ENCODE data around the gene PIEZO1.
"Not testable (repeated sequence)": the region's sequence is repeated elsewhere in the genome, so short reads cannot be mapped to it uniquely, and the experiment has no call there.

Gene PIEZO1

GRCh38 chr16:88685156-88686061, 99.6 kb downstream of the PIEZO1 start:
- DNase-seq, result peak; percentile 17

DNA sequence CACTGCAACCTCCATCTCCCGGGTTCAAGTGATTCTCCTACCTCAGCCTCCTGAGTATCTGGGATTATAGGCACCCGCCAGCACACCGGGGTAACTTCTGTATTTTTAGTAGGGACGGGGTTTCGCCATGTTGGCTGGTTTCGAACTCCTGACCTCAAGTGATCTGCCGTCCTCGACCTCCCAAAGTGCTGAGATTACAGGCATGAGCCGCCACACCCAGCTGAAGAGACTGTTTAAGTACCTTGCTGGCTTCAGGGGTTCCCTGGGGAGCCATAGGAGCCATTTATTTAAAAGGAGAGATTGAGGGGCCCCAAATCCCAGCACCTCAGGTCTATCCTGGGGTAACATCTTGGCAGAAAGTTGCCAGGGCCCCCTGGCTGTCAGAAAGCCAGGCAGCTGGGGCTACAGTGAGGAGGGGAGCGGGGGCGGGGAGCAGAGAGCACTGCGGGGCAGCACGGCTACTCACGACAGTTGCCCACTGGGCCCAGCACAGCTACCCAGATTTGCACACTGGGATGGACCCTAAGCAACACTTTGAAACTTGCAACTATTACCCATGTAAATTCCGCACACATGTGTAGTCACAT, 100.4 kb downstream of the PIEZO1 start:
- DNase-seq, result no peak

DNA sequence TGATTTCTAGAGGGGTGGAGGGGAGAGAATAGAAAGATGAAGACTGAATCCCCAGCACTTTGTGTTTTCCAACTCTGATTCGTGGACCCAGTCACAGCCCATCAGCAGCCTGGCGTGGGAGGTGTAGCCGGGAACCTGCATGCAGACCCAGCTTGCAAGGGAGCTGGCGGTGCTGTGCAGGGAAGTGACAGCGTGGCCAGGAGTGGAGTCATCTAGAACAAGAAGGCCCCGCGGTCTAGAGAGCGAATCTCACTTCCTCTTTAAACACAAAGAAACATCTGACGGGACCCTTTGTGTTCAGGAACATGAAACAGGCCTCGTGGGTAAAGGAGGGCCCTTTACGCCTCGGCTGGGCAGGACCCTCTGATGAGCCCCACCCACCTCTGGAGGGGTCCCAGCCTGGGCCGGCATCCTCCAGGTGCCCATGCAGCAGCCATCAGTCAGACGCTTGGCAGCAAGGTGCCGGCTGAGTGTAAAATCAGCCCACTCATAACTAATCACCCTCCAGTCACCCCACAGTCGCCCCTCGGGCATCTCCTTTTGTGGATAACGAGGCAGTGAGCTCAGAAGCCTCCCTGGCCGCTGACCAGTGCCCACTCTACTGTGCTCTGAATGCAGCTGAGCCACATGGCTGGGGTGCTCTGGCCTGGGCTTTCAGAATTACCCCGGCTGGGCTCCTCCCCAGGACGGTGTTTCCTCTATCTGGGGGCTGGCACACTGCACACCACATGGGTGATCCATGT, 103.1 kb downstream of the PIEZO1 start:
- no peak for DNase-seq

- peak; percentile 54 for DNase-seq
Measured at GRCh38 chr16:88681084-88681680, 103.8 kb downstream of the PIEZO1 start.

DNA sequence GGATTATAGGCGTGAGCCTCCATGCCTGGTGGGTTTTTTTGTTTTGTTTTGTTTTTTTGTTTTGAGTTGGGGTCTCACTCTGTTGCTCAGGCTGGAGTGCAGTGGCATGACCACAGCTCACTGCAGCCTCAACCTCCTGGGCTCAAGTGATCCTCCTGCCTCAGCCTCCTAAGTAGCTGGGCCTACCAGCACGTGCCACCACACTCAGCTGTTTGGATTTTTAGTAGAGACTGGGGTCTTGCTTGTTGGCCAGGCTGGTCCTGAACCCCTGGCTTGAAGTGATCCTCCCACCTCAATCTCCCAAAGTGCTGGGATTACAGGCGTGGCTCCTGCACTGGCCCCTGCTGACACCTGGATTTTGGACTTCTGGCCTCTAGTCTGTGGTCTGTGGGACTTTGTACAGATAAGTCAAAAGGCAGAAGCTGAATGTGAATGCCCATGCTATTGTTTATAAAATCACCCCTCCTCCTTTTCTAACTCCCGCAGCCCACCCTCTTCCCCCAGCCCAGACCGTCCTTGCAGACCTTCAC, 104.4 kb downstream of the PIEZO1 start:
- DNase-seq, result no peak

DNA sequence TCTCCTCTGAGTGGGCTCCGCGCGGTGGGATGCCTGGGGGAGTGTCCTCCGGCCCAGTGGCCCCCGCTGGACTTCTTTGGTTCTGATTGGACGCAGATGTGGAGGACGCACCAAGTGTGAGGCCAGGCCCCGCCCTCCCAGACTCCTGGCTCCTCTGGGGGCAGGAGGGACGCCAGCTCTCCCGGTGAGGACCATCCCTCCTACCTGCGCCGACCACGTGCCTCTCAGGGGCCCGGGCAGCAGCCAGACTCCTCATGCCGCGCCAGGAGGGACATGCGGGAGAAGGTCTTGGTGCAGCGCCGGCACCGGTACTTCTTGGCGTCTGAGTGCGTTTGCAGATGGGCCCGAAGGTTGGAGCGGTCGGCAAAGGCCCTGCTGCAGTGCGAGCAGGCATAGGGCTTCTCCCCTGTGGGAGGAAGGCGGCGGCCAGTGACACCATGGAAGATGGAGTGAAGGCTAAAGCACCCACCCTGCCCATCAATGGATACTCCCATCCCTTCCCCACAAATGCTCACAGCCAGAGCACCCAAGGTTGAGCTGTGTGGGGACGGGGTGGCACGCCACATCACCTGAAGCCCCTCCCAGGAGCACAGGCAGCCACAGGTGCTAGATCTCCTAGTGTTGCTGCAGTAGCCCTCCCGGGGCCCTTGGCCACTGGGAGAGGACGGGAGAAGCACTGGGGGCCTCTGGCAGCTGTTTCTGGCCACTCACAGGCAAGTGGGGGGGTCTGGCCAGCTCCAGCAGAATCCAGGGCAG, 106.6 kb downstream of the PIEZO1 start:
- peak; percentile 28 for DNase-seq

DNA sequence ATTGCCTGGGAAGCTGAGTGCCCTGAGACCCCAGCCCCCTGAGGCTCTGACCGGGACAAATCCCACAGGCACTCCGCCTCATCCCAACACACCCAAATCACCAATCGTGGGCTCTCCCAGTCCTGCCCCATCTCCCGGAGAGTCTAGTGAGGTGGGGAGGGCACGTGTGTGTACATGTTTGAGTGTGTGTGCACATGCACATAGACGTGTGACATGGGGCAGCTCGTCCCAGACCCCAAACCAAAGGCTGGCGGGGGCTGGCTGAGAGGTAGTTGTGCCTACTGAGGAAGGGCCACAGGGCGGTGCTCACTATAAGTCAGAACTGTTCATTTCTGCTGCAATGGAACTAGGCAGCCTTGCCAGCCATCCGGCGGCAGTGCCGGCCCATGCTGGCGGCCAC, 107.3 kb downstream of the PIEZO1 start:
- no peak for DNase-seq

DNA sequence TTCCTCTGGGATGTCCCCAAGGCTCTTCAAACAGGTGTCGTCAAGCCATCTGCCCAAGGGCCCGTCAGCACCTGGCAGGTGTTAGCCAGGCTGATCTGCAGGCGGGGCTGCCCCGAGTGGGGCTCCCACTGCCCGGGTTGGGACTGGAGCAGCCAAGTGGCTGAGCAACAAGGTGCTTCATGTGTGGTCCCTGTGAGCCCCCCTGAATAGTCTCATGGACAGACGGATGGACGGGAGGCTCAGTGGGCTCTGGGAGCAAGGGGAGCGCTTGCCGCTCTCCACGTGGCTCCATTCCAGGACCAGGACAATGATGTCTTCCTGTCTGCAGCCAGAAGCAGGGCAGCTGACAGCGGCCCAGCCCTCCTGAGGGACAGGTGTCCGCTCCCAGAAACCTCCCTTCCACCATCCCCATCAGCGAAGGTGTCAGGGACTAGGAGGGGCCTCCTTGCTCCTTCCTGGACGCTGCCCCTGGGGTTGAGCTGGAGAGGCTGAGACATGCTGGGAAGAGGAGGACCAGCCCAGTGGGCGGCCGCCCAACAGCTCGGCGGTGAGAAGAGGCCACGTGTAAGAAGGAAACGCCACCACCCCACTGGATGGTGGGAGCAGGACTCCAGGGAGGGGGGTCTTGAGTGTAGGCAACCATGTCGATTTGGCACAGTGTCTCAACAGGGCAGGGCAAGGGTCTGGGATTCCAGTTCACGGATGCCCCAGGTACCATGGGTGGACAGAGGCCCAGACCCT, 108.3 kb downstream of the PIEZO1 start:
- no peak for DNase-seq

- DNase-seq, result no peak
Measured at GRCh38 chr16:88673716-88674379, 111.2 kb downstream of the PIEZO1 start.

DNA sequence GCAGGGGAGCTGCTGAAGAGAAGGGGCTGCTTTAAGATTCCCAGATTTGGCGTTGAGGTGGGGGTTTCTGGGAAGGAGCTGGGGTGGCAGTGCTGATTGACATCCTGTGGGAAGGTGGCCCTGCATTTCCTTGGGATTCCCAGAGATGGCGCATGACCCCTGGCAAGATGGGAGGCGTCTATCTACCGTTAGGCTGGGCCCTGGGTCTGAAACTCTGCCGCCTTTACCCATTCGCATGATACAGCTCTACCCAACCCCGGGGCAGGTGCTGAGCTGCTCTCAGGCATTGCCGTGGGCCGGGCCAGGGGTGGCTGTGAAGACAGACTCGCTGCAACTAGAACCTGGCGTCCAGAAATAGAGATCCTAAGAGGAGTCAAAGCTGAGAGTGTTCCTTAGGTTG, 112.2 kb downstream of the PIEZO1 start:
- DNase-seq, result peak; percentile 64

- no peak for DNase-seq
Measured at GRCh38 chr16:88671806-88672205, 113.2 kb downstream of the PIEZO1 start.

GRCh38 chr16:88669980-88670379, 115.0 kb downstream of the PIEZO1 start:
- peak; percentile 13 for DNase-seq

DNA sequence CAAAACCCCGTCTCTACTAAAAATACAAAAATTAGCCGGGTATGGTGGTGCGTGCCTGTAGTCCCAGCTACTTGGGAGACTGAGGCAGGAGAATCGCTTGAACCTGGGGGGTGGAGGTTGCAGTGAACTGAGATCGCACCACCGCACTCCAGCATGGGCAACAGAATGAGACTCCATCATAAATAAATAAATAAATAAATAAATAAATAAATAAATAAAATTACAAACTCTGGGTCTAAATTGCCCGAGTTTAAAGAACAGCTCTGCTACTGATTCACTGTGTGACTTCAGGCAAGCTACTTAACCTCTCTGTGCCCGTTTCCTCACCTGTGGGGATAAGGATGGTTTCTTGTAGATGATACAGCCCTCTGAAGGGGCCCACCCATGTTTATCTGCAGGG, 115.5 kb downstream of the PIEZO1 start:
- DNase-seq, result not testable (repeated sequence)

DNA sequence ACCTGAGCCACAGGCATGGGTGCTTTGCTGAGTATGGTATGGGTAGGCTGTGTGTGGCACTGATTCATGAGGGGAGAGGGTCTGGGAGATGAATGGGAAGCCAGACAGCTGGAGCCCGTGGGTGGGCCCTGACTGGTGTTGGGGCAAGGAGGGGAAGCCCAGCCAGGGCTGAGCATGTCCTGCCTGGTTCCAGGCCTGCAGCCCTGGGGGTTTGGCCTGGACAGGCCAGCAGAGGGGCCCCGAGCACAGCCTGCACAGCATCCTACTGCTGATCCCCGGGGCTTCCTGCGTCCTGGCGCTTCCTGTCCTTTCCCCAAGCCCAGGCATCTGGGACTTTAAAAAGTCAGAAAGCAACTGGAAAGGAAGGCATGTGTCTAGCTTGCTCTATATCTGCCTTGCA, 117.6 kb downstream of the PIEZO1 start:
- DNase-seq, result no peak

DNA sequence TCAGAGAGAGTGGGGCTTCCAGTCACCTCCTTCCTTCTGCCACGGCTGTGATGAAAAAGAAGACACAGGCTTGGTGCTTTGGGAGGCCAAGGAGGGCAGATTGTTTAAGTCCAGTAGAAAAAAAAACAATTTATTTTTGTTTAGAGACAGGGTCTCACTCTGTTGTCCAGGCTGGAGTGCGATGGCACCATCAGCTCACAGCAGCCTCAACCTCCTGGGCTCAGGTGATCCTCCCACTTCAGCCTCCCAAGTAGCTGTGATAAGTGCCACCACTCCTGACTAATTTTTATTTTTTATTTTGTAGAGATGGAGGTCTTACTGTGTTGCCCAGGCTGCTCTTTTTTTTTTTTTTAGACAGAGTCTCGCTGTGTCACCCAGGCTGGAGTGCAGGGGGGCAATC, 119.5 kb downstream of the PIEZO1 start:
- DNase-seq, result no peak

All from NCI-H82 (cell line).